A673 (cell line): ENCODE results near the gene SP8.

Source experiments
- EZH2 ChIP-seq: fragments of 200-600 bp; sonication (generic); IDR thresholded peaks from 2 replicates; pipeline ENCODE4 v1.6.1; 2017; ENCODE audit warnings: borderline replicate concordance, low read depth, mild to moderate bottlenecking, mixed read lengths, antibody characterized with exemption, low read length; ENCODE audit not compliant: poor library complexity, severe bottlenecking
- TF ChIP-seq, protein P1 (sequence below): fragments of 300-800, 200-600 bp; sonication (generic); conservative IDR thresholded peaks from 2 replicates; pipeline ENCODE4 v1.5.1; 2017; ENCODE audit warnings: low read depth, mild to moderate bottlenecking, antibody characterized with exemption, low read length, moderate library complexity, mixed read lengths

DNA sequence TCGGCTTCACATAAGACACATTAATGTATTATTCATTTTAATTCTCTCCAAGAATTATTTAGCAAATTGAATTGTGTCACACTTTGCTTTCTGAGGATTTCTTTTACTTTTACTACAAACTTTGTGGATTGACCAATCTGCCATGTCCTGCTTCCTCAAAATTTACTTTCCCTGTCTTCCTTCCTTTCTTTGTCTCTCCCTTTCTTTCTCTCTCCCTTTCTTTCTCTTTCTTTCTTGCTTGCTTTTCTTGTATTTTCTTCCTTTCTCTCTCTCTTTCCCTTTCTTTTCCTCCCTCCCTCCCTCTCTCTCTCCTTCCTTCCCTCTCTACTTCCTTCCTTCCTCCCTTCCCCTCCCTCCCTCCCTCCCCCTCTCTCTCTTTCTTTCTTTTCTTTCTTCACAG is 37.8 kb downstream of the SP8 start:
- TF ChIP-seq, protein P1, sequence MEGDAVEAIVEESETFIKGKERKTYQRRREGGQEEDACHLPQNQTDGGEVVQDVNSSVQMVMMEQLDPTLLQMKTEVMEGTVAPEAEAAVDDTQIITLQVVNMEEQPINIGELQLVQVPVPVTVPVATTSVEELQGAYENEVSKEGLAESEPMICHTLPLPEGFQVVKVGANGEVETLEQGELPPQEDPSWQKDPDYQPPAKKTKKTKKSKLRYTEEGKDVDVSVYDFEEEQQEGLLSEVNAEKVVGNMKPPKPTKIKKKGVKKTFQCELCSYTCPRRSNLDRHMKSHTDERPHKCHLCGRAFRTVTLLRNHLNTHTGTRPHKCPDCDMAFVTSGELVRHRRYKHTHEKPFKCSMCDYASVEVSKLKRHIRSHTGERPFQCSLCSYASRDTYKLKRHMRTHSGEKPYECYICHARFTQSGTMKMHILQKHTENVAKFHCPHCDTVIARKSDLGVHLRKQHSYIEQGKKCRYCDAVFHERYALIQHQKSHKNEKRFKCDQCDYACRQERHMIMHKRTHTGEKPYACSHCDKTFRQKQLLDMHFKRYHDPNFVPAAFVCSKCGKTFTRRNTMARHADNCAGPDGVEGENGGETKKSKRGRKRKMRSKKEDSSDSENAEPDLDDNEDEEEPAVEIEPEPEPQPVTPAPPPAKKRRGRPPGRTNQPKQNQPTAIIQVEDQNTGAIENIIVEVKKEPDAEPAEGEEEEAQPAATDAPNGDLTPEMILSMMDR = no peak
- TF ChIP-seq EZH2 = no peak
